Ishikawa (cell line): ENCODE results near the gene CTTNBP2NL.

Experiments
- CEBPB ChIP-seq: IDR thresholded peaks from 2 replicates; pipeline ENCODE4 v1.6.1; 2012
- CREB1 ChIP-seq: IDR thresholded peaks from 2 replicates; pipeline ENCODE4 v1.6.1; 2012; ENCODE audit warnings: low read depth
- EGR1 ChIP-seq: IDR thresholded peaks from 2 replicates; pipeline ENCODE4 v1.6.1; 2012
- EP300 ChIP-seq: IDR thresholded peaks from 2 replicates; pipeline ENCODE4 v1.6.1; 2012; ENCODE audit warnings: borderline replicate concordance
- FOXM1 ChIP-seq: IDR thresholded peaks from 2 replicates; pipeline ENCODE4 v1.6.1; 2012; ENCODE audit warnings: low read depth, borderline replicate concordance
- NFIC ChIP-seq: IDR thresholded peaks from 2 replicates; pipeline ENCODE4 v1.6.1; 2012
- RAD21 ChIP-seq: IDR thresholded peaks from 2 replicates; pipeline ENCODE4 v1.6.1; 2012; ENCODE audit warnings: low read depth
- TAF1 ChIP-seq: IDR thresholded peaks from 2 replicates; pipeline ENCODE4 v1.6.1; 2012; ENCODE audit warnings: low read depth, mild to moderate bottlenecking
- TCF12 ChIP-seq: IDR thresholded peaks from 2 replicates; pipeline ENCODE4 v1.6.1; 2012; ENCODE audit warnings: low read depth
- TEAD4 ChIP-seq: IDR thresholded peaks from 2 replicates; pipeline ENCODE4 v1.6.1; 2012
- YY1 ChIP-seq: IDR thresholded peaks from 2 replicates; pipeline ENCODE4 v1.6.1; 2012; ENCODE audit warnings: low read depth
- ZBTB7A ChIP-seq: IDR thresholded peaks from 2 replicates; pipeline ENCODE4 v1.6.1; 2012; ENCODE audit warnings: low read depth
- TF ChIP-seq, protein P1 (sequence below): IDR thresholded peaks from 2 replicates; pipeline ENCODE4 v1.6.1; 2012
- TF ChIP-seq, protein P2 (sequence below): IDR thresholded peaks from 2 replicates; pipeline ENCODE4 v1.6.1; 2012; ENCODE audit warnings: low read depth, mild to moderate bottlenecking
- TF ChIP-seq, protein P3 (sequence below): IDR thresholded peaks from 2 replicates; pipeline ENCODE4 v1.6.1; 2012

The CTTNBP2NL gene

DNA sequence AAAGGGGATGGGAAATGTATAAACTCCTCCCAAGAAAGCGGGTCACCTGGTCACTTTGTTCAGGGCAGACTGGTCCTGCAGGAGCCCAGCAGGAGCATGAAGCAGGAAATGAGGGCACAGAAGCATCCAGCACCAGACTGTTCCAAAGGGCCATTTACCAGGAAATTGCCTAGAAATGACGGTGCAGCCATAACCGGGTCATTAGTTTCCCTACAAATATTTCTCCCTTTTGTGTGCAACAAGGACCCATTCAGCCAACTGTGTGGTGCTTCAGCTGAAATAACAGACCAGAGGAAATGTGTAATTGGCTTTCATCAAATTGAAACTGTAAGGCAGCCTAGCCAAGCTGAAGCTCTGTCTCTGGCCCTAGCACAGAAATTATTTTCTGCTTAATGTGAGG is 7.6 kb upstream of the CTTNBP2NL start:
- no peak for TF ChIP-seq EP300
- TF ChIP-seq, protein P1, sequence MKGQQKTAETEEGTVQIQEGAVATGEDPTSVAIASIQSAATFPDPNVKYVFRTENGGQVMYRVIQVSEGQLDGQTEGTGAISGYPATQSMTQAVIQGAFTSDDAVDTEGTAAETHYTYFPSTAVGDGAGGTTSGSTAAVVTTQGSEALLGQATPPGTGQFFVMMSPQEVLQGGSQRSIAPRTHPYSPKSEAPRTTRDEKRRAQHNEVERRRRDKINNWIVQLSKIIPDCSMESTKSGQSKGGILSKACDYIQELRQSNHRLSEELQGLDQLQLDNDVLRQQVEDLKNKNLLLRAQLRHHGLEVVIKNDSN = 0 out of 2 replicates have a peak, but pooled peaks have one; percentile 9
- TF ChIP-seq CREB1 = no peak
- TF ChIP-seq TAF1 = no peak

DNA sequence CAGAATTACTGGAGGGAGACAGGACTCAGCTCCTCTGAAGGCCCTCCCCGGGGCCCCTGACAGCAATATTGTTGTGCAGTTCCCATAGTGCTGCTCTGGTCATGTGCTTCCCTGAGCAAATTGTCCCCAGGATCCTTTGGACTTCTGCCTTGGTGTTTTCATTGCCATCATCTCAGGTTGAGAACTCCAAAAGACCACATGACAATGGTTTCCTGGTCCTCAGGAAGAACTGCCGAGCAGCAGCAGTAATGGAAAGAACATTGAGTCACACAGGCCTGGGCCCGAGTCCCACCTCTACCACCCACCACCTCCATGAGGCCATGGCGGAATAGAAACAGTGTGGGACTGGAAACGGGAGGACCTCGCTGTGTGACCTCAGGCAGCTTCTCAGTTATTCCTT is 6.3 kb upstream of the CTTNBP2NL start:
- TF ChIP-seq TEAD4 = no peak
- TF ChIP-seq EP300 = no peak
- TF ChIP-seq YY1 = no peak
- TF ChIP-seq CEBPB = no peak
- TF ChIP-seq ZBTB7A = no peak
- no peak for TF ChIP-seq FOXM1
- no peak for TF ChIP-seq TAF1
- TF ChIP-seq NFIC = no peak
- TF ChIP-seq, protein P1 = no peak
- TF ChIP-seq RAD21 = no peak
- no peak for TF ChIP-seq EGR1
- no peak for TF ChIP-seq CREB1
- TF ChIP-seq TCF12 = no peak
- TF ChIP-seq, protein P2, sequence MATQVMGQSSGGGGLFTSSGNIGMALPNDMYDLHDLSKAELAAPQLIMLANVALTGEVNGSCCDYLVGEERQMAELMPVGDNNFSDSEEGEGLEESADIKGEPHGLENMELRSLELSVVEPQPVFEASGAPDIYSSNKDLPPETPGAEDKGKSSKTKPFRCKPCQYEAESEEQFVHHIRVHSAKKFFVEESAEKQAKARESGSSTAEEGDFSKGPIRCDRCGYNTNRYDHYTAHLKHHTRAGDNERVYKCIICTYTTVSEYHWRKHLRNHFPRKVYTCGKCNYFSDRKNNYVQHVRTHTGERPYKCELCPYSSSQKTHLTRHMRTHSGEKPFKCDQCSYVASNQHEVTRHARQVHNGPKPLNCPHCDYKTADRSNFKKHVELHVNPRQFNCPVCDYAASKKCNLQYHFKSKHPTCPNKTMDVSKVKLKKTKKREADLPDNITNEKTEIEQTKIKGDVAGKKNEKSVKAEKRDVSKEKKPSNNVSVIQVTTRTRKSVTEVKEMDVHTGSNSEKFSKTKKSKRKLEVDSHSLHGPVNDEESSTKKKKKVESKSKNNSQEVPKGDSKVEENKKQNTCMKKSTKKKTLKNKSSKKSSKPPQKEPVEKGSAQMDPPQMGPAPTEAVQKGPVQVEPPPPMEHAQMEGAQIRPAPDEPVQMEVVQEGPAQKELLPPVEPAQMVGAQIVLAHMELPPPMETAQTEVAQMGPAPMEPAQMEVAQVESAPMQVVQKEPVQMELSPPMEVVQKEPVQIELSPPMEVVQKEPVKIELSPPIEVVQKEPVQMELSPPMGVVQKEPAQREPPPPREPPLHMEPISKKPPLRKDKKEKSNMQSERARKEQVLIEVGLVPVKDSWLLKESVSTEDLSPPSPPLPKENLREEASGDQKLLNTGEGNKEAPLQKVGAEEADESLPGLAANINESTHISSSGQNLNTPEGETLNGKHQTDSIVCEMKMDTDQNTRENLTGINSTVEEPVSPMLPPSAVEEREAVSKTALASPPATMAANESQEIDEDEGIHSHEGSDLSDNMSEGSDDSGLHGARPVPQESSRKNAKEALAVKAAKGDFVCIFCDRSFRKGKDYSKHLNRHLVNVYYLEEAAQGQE = no peak
- TF ChIP-seq, protein P3, sequence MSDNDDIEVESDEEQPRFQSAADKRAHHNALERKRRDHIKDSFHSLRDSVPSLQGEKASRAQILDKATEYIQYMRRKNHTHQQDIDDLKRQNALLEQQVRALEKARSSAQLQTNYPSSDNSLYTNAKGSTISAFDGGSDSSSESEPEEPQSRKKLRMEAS = no peak

DNA sequence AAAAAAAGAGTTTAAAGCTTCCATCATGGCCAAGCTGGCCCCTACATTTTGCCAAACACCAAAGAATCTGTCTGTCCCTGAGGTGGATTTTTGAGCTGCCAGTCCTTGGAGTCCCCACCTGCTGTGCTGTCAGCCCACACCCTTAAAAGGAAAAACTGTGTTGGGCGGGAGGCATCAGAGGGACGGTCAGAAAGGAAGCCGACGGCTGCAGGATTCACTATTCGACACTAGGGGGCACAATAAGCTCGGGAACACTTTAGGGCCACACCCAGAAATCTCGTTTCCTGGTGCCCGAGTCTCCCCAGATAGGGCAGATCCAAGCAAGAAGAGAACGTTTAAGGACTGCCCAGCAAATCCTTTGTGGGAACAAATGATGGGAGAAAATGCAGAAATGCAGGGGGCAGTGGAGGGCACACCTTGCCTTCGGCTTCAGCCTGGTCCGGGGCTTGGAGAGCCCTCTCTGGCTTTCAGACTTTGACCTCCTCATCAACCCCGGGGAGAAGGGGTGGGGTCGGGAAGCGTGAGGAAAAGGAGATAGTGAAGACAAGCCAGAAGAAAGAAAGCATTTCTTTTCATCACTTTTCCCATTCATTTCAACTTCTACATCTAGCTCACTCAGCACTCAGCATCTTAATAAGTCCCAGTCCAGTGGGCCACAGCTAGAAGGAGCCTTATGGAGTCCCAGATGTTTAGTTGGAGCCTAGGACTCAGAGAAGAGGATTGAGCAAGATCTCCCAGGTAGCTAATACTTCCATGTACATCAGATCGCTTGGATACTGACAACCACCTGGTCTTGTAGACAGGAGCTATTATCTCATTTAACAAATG is 5.0 kb upstream of the CTTNBP2NL start:
- TF ChIP-seq, protein P3 = peak; percentile 15; the same call in 1 of the 2 replicates
- no peak for TF ChIP-seq CEBPB
- TF ChIP-seq RAD21 = peak; percentile 97
- peak; percentile 24; the same call in 1 of the 2 replicates for TF ChIP-seq TCF12
- TF ChIP-seq, protein P1 = no peak

DNA sequence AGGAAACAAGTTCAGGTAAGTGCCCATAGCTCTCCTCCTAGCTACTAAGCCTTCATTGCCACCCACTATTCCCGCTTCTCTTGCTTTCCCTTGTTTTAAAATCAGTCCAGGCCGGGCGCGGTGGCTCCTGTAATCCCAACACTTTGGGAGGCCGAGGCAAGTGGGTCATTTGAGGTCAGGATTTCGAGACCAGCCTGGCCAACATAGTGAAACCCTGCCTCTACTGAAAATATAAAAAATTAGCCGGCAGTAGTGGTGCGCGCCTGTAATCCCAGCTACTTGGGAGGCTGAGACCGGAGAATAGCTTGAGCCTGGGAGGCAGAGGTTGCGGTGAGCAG is 4.4 kb upstream of the CTTNBP2NL start:
- TF ChIP-seq FOXM1 (no peak), TAF1 (no peak), CEBPB (no peak), YY1 (no peak), CREB1 (no peak), EP300 (no peak), TCF12 (no peak), EGR1 (no peak)
- TF ChIP-seq, protein P1 = no peak
- TF ChIP-seq, protein P2 = no peak

DNA sequence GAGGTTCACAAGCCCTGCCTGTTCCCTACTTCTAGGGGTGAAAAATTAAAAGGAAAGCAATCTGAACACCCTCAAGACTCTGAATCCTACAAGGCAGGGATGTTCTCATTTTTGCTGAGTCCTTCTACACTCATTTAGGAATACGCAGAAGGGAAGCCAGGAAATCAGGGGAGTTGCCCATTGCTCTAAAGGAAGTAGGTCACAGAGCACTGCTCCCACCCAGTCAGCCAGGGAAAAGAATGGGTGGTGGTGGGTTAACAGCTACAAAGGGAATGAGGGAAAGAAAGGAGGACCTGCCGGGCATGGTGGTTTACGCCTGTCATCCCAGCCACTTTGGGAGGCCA is 2.4 kb upstream of the CTTNBP2NL start:
- no peak for TF ChIP-seq NFIC
- TF ChIP-seq EGR1 = no peak
- TF ChIP-seq CEBPB = no peak
- no peak for TF ChIP-seq YY1
- no peak for TF ChIP-seq TAF1
- no peak for TF ChIP-seq TCF12
- no peak for TF ChIP-seq EP300
- TF ChIP-seq ZBTB7A = no peak
- TF ChIP-seq RAD21 = no peak
- TF ChIP-seq TEAD4 = no peak
- no peak for TF ChIP-seq FOXM1
